Stimulated activated CD4-positive, alpha-beta T cell treated with anti-CD3 and anti-CD28 coated beads, Interleukin-4, amount 100 ng/mL, for 48 hours (primary cell): ENCODE data around the gene BAZ1B.
"Not testable (repeated sequence)": the region's sequence is repeated elsewhere in the genome, so short reads cannot be mapped to it uniquely, and the experiment has no call there.

Experiments used
- DNase-seq, 2 donors: peaks; one replicate each; pipeline ENCODE4 v3.0.0-alpha.2; 2020; ENCODE audit warnings: low read depth in 2 of 2

BAZ1B gene

GRCh38 chr7:73538510-73538909, 16.4 kb upstream of the BAZ1B start:
- DNase-seq: not testable (repeated sequence)

- no peak for DNase-seq
Measured at GRCh38 chr7:73537051-73537450, 15.0 kb upstream of the BAZ1B start.

- DNase-seq: no peak
Measured at GRCh38 chr7:73536479-73536878, 14.4 kb upstream of the BAZ1B start.

- not testable (repeated sequence) for DNase-seq
Measured at GRCh38 chr7:73535918-73536317, 13.8 kb upstream of the BAZ1B start.

- no peak for DNase-seq
Measured at GRCh38 chr7:73533742-73534141, 11.6 kb upstream of the BAZ1B start.

GRCh38 chr7:73532224-73532623, 10.1 kb upstream of the BAZ1B start:
- no peak for DNase-seq

GRCh38 chr7:73530800-73531199, 8.7 kb upstream of the BAZ1B start:
- DNase-seq: no peak

GRCh38 chr7:73526896-73527821, 5.1 kb upstream of the BAZ1B start:
- DNase-seq: no peak

GRCh38 chr7:73526158-73526494, 4.0 kb upstream of the BAZ1B start:
- DNase-seq: not testable (repeated sequence)

- peak; percentile 55 to 56 for DNase-seq
Measured at GRCh38 chr7:73521636-73522104, 423 bp downstream of the BAZ1B start.

- DNase-seq: peak in 1 of 2 donors; percentile 4
Measured at GRCh38 chr7:73520673-73521635, 1.1 kb downstream of the BAZ1B start.

GRCh38 chr7:73519867-73520672, 2.0 kb downstream of the BAZ1B start:
- peak; percentile 19 to 22 for DNase-seq

- DNase-seq: no peak
Measured at GRCh38 chr7:73518470-73518869, 3.6 kb downstream of the BAZ1B start.

GRCh38 chr7:73517241-73517995, 4.7 kb downstream of the BAZ1B start:
- DNase-seq: no peak

GRCh38 chr7:73515178-73515577, 6.9 kb downstream of the BAZ1B start:
- no peak for DNase-seq

GRCh38 chr7:73512018-73512780, 9.9 kb downstream of the BAZ1B start:
- no peak for DNase-seq

- DNase-seq: no peak
Measured at GRCh38 chr7:73509463-73509862, 12.6 kb downstream of the BAZ1B start.

- no peak for DNase-seq
Measured at GRCh38 chr7:73507556-73507955, 14.5 kb downstream of the BAZ1B start.

GRCh38 chr7:73504920-73505319, 17.2 kb downstream of the BAZ1B start:
- DNase-seq: no peak

- DNase-seq: no peak
Measured at GRCh38 chr7:73504017-73504416, 18.1 kb downstream of the BAZ1B start.
